ENCODE data around the gene CYP27B1.

CYP27B1 gene

GRCh38 chr12:57766464-57767304 is at the start of gene CYP27B1:
Gene CYP27B1, minus strand, starts transcription at chr12:57767078. Its CDS starts 37 bp downstream, at chr12:57767041.
- Histone ChIP-seq H3K27me3 (ENCODE audit: insufficient read depth, low read length) (peaks cover 33% of the 10 kb centered on the region), H3K27ac (ENCODE audit: low read depth, low read length) (no peak within 1 kb of the TSS), H3K4me3 (ENCODE audit: low read depth, low read length) (peak within 1 kb of the TSS; percentile 65), H2AFZ (ENCODE audit: low read length, unreplicated experiment) (no peak within 1 kb of the TSS), H3K4me1 (ENCODE audit: control insufficient read depth, insufficient read depth, low read length, unreplicated experiment) (peaks cover 21% of the 10 kb centered on the region), H3K36me3 (ENCODE audit: insufficient read depth, low read length) (no peaks in the 10 kb centered on the region), H3K79me2 (ENCODE audit: control insufficient read depth, insufficient read depth, low read length, unreplicated experiment) (no peaks in the 10 kb centered on the region)

GRCh38 chr12:57816001-57816854 is 49.4 kb upstream of the CYP27B1 start:
- Histone ChIP-seq H3K27ac (ENCODE audit: low read depth, low read length) (no peak overlapping the region), H2AFZ (ENCODE audit: low read length, unreplicated experiment) (no peak overlapping the region)

GRCh38 chr12:57815177-57816000 is 48.5 kb upstream of the CYP27B1 start:
- 0 out of 2 replicates have a peak, but pooled peaks cover 7% of the 10 kb centered on the region for H3K36me3 ChIP-seq (ENCODE audit: insufficient read depth, low read length)
- no peak overlapping the region for H2AFZ ChIP-seq (ENCODE audit: low read length, unreplicated experiment)
- H3K27ac ChIP-seq (ENCODE audit: low read depth, low read length) = no peak overlapping the region
- H3K79me2 ChIP-seq (ENCODE audit: control insufficient read depth, insufficient read depth, low read length, unreplicated experiment) = no peaks in the 10 kb centered on the region
- no peak overlapping the region for H3K4me3 ChIP-seq (ENCODE audit: low read depth, low read length)
- peaks cover 9% of the 10 kb centered on the region for H3K4me1 ChIP-seq (ENCODE audit: control insufficient read depth, insufficient read depth, low read length, unreplicated experiment)
- H3K27me3 ChIP-seq (ENCODE audit: insufficient read depth, low read length) = no peaks in the 10 kb centered on the region

More at GRCh38 chr12:57816001-57816854, 49.4 kb upstream of the CYP27B1 start:
- Histone ChIP-seq H3K4me1 (ENCODE audit: control insufficient read depth, insufficient read depth, low read length, unreplicated experiment) (peaks cover 9% of the 10 kb centered on the region), H3K4me3 (ENCODE audit: low read depth, low read length) (no peak overlapping the region), H3K79me2 (ENCODE audit: control insufficient read depth, insufficient read depth, low read length, unreplicated experiment) (no peaks in the 10 kb centered on the region), H3K27me3 (ENCODE audit: insufficient read depth, low read length) (no peaks in the 10 kb centered on the region), H3K36me3 (ENCODE audit: insufficient read depth, low read length) (0 out of 2 replicates have a peak, but pooled peaks cover 7% of the 10 kb centered on the region)

GRCh38 chr12:57813971-57814772 is 47.3 kb upstream of the CYP27B1 start:
- Histone ChIP-seq H3K4me3 (ENCODE audit: low read depth, low read length) (no peak overlapping the region), H3K27ac (ENCODE audit: low read depth, low read length) (no peak overlapping the region), H3K79me2 (ENCODE audit: control insufficient read depth, insufficient read depth, low read length, unreplicated experiment) (no peaks in the 10 kb centered on the region), H3K27me3 (ENCODE audit: insufficient read depth, low read length) (no peaks in the 10 kb centered on the region), H3K36me3 (ENCODE audit: insufficient read depth, low read length) (peaks cover 7% of the 10 kb centered on the region; the same call in 1 of the 2 replicates), H3K4me1 (ENCODE audit: control insufficient read depth, insufficient read depth, low read length, unreplicated experiment) (peaks cover 9% of the 10 kb centered on the region), H2AFZ (ENCODE audit: low read length, unreplicated experiment) (no peak overlapping the region)

GRCh38 chr12:57813111-57813970 is 46.5 kb upstream of the CYP27B1 start:
- peaks cover 9% of the 10 kb centered on the region for H3K4me1 ChIP-seq (ENCODE audit: control insufficient read depth, insufficient read depth, low read length, unreplicated experiment)
- H3K4me3 ChIP-seq (ENCODE audit: low read depth, low read length) = no peak overlapping the region
- H3K27me3 ChIP-seq (ENCODE audit: insufficient read depth, low read length) = no peaks in the 10 kb centered on the region
- H3K79me2 ChIP-seq (ENCODE audit: control insufficient read depth, insufficient read depth, low read length, unreplicated experiment) = no peaks in the 10 kb centered on the region
- H3K27ac ChIP-seq (ENCODE audit: low read depth, low read length) = no peak overlapping the region
- no peaks in the 10 kb centered on the region; the same call in 1 of the 2 replicates for H3K36me3 ChIP-seq (ENCODE audit: insufficient read depth, low read length)
- H2AFZ ChIP-seq (ENCODE audit: low read length, unreplicated experiment) = no peak overlapping the region

GRCh38 chr12:57811028-57811755 is 44.3 kb upstream of the CYP27B1 start:
- Histone ChIP-seq H3K4me3 (ENCODE audit: low read depth, low read length) (no peak overlapping the region), H2AFZ (ENCODE audit: low read length, unreplicated experiment) (no peak overlapping the region), H3K27me3 (ENCODE audit: insufficient read depth, low read length) (no peaks in the 10 kb centered on the region), H3K79me2 (ENCODE audit: control insufficient read depth, insufficient read depth, low read length, unreplicated experiment) (no peaks in the 10 kb centered on the region), H3K36me3 (ENCODE audit: insufficient read depth, low read length) (no peaks in the 10 kb centered on the region; the same call in 1 of the 2 replicates), H3K27ac (ENCODE audit: low read depth, low read length) (no peak overlapping the region), H3K4me1 (ENCODE audit: control insufficient read depth, insufficient read depth, low read length, unreplicated experiment) (peaks cover 6% of the 10 kb centered on the region)

GRCh38 chr12:57810450-57810849 is 43.6 kb upstream of the CYP27B1 start:
- H3K27me3 ChIP-seq (ENCODE audit: insufficient read depth, low read length) = no peaks in the 10 kb centered on the region
- H3K4me3 ChIP-seq (ENCODE audit: low read depth, low read length) = no peak overlapping the region
- peaks cover 6% of the 10 kb centered on the region for H3K4me1 ChIP-seq (ENCODE audit: control insufficient read depth, insufficient read depth, low read length, unreplicated experiment)
- H3K79me2 ChIP-seq (ENCODE audit: control insufficient read depth, insufficient read depth, low read length, unreplicated experiment) = no peaks in the 10 kb centered on the region
- H2AFZ ChIP-seq (ENCODE audit: low read length, unreplicated experiment) = no peak overlapping the region
- no peaks in the 10 kb centered on the region; the same call in 1 of the 2 replicates for H3K36me3 ChIP-seq (ENCODE audit: insufficient read depth, low read length)
- H3K27ac ChIP-seq (ENCODE audit: low read depth, low read length) = no peak overlapping the region

GRCh38 chr12:57809425-57809824 is 42.5 kb upstream of the CYP27B1 start:
- Histone ChIP-seq H2AFZ (ENCODE audit: low read length, unreplicated experiment) (no peak overlapping the region), H3K27me3 (ENCODE audit: insufficient read depth, low read length) (no peaks in the 10 kb centered on the region), H3K79me2 (ENCODE audit: control insufficient read depth, insufficient read depth, low read length, unreplicated experiment) (no peaks in the 10 kb centered on the region), H3K27ac (ENCODE audit: low read depth, low read length) (no peak overlapping the region), H3K4me3 (ENCODE audit: low read depth, low read length) (no peak overlapping the region), H3K36me3 (ENCODE audit: insufficient read depth, low read length) (no peaks in the 10 kb centered on the region; the same call in 1 of the 2 replicates), H3K4me1 (ENCODE audit: control insufficient read depth, insufficient read depth, low read length, unreplicated experiment) (peaks cover 2% of the 10 kb centered on the region)
